Activated naive CD8-positive, alpha-beta T cell treated with anti-CD3 and anti-CD28 coated beads for 36 hours (primary cell): Measurements from ENCODE around the gene USP6. TPM values are rescaled to one million over a fixed set of nuclear protein-coding genes. Genes with fewer than 3 reads are reported as not detected.
"Not testable (repeated sequence)": the region's sequence is repeated elsewhere in the genome, so short reads cannot be mapped to it uniquely, and the experiment has no call there.

Experiments used
- DNase-seq: peaks from one replicate; pipeline ENCODE4 v3.0.0; 2021
- H3K27ac Mint-ChIP-seq: one replicate; pipeline ENCODE4 v1.8.0; 2022; ENCODE audit warnings: mild to moderate bottlenecking, moderate library complexity, mixed read lengths
- H3K27me3 Mint-ChIP-seq: one replicate; pipeline ENCODE4 v1.8.0; 2022; ENCODE audit warnings: mild to moderate bottlenecking, mixed read lengths
- H3K36me3 Mint-ChIP-seq: one replicate; pipeline ENCODE4 v1.8.0; 2021; ENCODE audit warnings: mild to moderate bottlenecking, mixed read lengths
- H3K4me1 Mint-ChIP-seq: one replicate; pipeline ENCODE4 v1.8.0; 2021; ENCODE audit warnings: mixed read lengths
- H3K4me3 Mint-ChIP-seq: one replicate; pipeline ENCODE4 v1.8.0; 2022; ENCODE audit warnings: mild to moderate bottlenecking, moderate library complexity, mixed read lengths
- H3K9me3 Mint-ChIP-seq: one replicate; pipeline ENCODE4 v1.8.0; 2022; ENCODE audit warnings: mixed read lengths
- total RNA-seq, 2 experiments: library from RNA; stranded (reverse); gene quantifications; one replicate each; pipeline ENCODE4 v1.2.3, GENCODE V29; 2021

USP6 gene
- total RNA-seq, 2 experiments from 2014 or later = 0.04 to 0.10 TPM

DNA sequence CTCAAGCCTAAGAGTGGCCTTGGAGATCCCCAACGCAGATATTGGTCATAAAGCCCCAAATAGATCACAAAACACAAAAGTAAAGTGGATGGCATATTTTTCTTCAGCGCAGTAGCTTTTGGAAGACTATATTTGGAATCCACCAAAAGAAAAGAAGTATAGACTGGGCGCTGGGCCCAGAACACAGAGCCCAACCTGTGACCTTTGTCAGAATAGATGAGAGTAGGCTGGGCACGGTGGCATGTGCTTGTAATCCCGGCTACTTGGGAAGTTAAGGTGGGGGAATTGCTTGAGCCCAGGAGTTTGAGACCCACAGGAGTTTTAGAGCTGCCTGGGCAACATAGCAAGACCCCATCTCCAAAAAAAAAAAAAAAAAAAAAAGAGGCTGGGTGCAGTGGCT is 104.2 kb downstream of the USP6 start:
- H3K27ac Mint-ChIP-seq = no peak overlapping the region
- DNase-seq = no peak
- H3K4me3 Mint-ChIP-seq = no peak overlapping the region
- H3K36me3 Mint-ChIP-seq = peaks cover 7% of the 10 kb centered on the region
- H3K9me3 Mint-ChIP-seq = no peaks in the 10 kb centered on the region
- H3K4me1 Mint-ChIP-seq = peaks cover 15% of the 10 kb centered on the region
- no peaks in the 10 kb centered on the region for H3K27me3 Mint-ChIP-seq

DNA sequence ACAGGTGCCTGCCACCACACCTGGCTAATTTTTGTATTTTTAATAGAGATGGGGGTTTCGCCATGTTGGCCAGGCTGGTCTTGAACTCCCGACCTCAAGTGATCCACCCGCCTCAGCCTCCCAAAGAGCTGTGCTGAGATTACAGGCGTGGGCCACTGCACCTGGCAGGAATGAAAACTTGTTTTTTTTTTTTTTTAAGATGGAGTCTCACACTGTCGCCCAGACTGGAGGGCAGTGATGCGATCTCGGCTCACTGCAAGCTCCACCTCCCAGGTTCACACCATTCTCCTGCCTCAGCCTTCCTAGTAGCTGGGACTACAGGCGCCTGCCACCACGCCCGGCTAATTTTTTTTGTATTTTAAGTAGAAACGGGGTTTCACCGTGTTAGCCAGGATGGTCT is 106.1 kb downstream of the USP6 start:
- not testable (repeated sequence) for H3K27me3 Mint-ChIP-seq, DNase-seq, H3K4me3 Mint-ChIP-seq, H3K27ac Mint-ChIP-seq, H3K9me3 Mint-ChIP-seq
- H3K4me1 Mint-ChIP-seq = peaks cover 26% of the 10 kb centered on the region
- H3K36me3 Mint-ChIP-seq = peaks cover 22% of the 10 kb centered on the region

Other genes starting within 250 kb of the USP6 start
- gene C17orf107, start 216.5 kb upstream of the USP6 start, total RNA-seq = 1 to 10 TPM; 2.2 to 2.3 TPM
- under 1 TPM; 0.42 to 0.47 TPM for gene CHRNE, start 212.9 kb upstream of the USP6 start, total RNA-seq
- not detected for gene GP1BA, start 183.8 kb upstream of the USP6 start, total RNA-seq
- 10 to 100 TPM; 80.9 to 89.3 TPM for gene SLC25A11, start 176.0 kb upstream of the USP6 start, total RNA-seq
- gene RNF167, start 175.8 kb upstream of the USP6 start, total RNA-seq = 100 to 1,000 TPM; 165 to 166 TPM
- 1,000 to 10,000 TPM; 1,791 to 1,802 TPM for gene PFN1, start 167.5 kb upstream of the USP6 start, total RNA-seq
- 10 to 100 TPM; 27.8 to 30.7 TPM for gene ENO3, start 164.9 kb upstream of the USP6 start, total RNA-seq
- gene SPAG7, start 148.2 kb upstream of the USP6 start, total RNA-seq = 10 to 100 TPM; 62.2 to 63.6 TPM
- gene CAMTA2, start 128.4 kb upstream of the USP6 start, total RNA-seq = 100 to 1,000 TPM; 107 to 108 TPM
- under 1 TPM; 0.29 to 0.36 TPM for gene INCA1, start 118.5 kb upstream of the USP6 start, total RNA-seq
- 10 to 100 TPM; 49.9 to 51.1 TPM for gene KIF1C, start 118.1 kb upstream of the USP6 start, total RNA-seq
- gene SLC52A1, start 80.6 kb upstream of the USP6 start, total RNA-seq = not detected
- 1 to 10 TPM; 2.3 to 2.4 TPM for gene ZFP3, start 37.6 kb upstream of the USP6 start, total RNA-seq
- 10 to 100 TPM; 24.0 to 27.5 TPM for gene ZNF232, start 4.2 kb upstream of the USP6 start, total RNA-seq
- gene ZNF594, start 75.8 kb downstream of the USP6 start, total RNA-seq = 1 to 10 TPM; 6.8 to 7.7 TPM
- not detected for gene SCIMP, start 118.8 kb downstream of the USP6 start, total RNA-seq
- 10 to 100 TPM; 58.4 to 61.1 TPM for gene RABEP1, start 166.3 kb downstream of the USP6 start, total RNA-seq